GM10248 (cell line): ENCODE measurements around the gene NEMP1.

Experiments
- CTCF ChIA-PET: fragments of 300-600 bp; sonication (Branson Sonifier 250); formaldehyde crosslinking; extraction: SDS; loops from one replicate; lab custom pipeline; 2021; ENCODE audit warnings: antibody characterized with exemption; lab: Yijun Ruan, JAX
- POLR2A ChIA-PET: fragments of 350-650 bp; sonication (Branson Sonifier 250); formaldehyde crosslinking; extraction: SDS; loops from one replicate; lab custom pipeline; 2020; ENCODE audit warnings: antibody characterized with exemption; lab: Yijun Ruan, JAX
- DNase-seq: peaks from one replicate; pipeline ENCODE4 v3.0.0; 2012; ENCODE audit errors: extremely low spot score
- TF ChIP-seq, protein P1 (sequence below): IDR thresholded peaks from 2 replicates; pipeline ENCODE4 v1.5.1; 2012; ENCODE audit warnings: mild to moderate bottlenecking, low read depth; ENCODE audit errors: extremely low read depth, missing control alignments, control extremely low read depth

Gene NEMP1

DNA sequence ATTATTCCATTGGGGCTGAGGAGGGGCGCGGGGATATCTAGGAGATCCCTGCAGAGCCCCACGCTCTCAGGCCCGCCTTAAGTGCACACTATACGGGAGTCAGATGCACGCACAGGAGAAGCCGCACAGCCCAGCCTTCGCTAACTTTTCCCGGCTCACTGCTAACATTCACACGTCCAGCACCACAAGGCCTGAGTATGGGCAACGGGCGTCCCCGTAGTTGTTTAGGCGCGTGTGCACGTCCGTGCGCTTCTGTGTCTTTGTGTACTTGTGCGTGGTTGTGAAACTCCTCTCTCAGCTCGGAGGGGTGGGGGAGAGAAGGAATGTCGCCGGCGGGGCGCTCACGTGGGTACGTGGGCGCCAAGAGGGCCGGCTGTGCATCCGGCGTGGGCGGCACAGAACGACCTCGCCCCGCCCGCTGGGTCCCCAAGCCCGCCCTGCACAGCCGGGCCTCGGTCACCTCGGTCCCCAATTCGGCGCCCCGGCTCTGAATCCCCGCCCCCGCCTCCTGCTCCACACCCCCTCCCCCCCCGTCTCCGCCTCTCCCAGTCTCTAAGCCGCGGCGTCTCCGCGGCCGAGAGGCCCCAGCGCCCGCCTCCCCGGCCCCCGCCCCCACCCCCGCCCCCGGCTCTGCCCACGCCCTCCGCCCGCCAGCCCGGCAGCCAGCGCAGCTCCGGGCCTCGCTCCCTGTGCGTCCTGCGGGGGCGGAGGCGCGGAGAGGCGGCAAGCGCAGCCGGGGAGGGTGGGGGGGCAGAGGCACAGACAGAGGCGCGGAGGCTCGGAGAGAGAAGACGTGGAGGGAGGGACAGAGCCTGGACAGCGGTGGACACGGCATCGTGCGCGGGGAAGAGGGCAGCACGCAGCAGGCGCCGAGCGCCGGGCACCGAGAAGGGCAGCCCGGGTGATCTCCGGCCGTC, 10.0 kb upstream of the NEMP1 start, which contains the start of gene NAB2:
TSS of gene NAB2 (plus strand) at position 761 of the 917 bp plus-strand sequence. CDS start 158 bp downstream, outside the sequence.
- ChIA-PET CTCF (interaction anchor here (0.9 to 16.3 kb wide), 4 partner anchors 10 to 20 kb away, joined by 4 to 213 read pairs (median 44); partner anchors contain the start of gene STAT6), POLR2A (interaction anchor here (0.6 to 2.1 kb wide), 4 partner anchors 10 to 388 kb away, joined by 4 to 15 read pairs (median 10); partner anchors contain the start of genes NEMP1 and STAT6)
- TF ChIP-seq, protein P1, sequence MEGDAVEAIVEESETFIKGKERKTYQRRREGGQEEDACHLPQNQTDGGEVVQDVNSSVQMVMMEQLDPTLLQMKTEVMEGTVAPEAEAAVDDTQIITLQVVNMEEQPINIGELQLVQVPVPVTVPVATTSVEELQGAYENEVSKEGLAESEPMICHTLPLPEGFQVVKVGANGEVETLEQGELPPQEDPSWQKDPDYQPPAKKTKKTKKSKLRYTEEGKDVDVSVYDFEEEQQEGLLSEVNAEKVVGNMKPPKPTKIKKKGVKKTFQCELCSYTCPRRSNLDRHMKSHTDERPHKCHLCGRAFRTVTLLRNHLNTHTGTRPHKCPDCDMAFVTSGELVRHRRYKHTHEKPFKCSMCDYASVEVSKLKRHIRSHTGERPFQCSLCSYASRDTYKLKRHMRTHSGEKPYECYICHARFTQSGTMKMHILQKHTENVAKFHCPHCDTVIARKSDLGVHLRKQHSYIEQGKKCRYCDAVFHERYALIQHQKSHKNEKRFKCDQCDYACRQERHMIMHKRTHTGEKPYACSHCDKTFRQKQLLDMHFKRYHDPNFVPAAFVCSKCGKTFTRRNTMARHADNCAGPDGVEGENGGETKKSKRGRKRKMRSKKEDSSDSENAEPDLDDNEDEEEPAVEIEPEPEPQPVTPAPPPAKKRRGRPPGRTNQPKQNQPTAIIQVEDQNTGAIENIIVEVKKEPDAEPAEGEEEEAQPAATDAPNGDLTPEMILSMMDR: no peak
- peak; percentile 92 for DNase-seq

DNA sequence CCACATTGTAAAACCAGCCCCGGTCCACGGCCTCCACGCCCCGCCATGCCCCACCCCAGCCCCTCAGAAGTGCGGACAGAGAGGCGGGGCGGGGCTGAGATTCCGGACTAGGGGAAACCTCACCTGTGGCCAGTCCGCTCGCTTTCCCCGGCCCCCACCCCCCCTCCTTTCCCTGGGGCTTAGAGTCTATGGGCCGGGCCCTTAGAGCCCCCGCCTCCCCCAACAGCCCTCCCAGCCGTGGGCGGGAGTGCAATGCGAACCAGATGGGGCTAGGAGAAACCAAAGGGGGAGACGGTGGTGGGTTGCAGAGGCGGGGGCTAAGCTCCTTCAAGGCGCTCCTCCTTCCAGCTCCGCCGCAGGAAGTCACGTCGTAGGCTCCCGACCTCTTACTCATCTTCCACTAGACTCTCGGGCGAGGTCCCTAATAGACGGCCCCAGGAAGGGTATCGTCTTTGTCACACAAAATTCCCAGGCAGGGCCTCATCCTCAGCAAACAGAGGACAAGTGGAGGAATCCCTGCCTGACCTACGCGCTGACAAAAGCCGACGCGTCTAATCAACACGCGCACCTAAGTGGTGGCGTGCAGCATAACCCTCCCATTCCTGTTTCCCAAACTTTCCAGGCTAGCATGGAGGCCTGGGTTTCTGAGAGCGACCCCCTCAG, 9.2 kb upstream of the NEMP1 start:
- ChIA-PET CTCF (interaction anchor here (0.9 to 16.3 kb wide), 3 partner anchors 9 to 20 kb away, joined by 4 to 213 read pairs (median 8); partner anchors contain the start of gene STAT6), POLR2A (interaction anchor here (2.0 to 2.1 kb wide), 3 partner anchors 9 to 24 kb away, joined by 4 to 15 read pairs (median 13); partner anchors contain the start of genes NEMP1 and STAT6)
- DNase-seq: peak; percentile 88
- TF ChIP-seq, protein P1: no peak

GRCh38 chr12:57087010-57087690, 8.6 kb upstream of the NEMP1 start:
- TF ChIP-seq, protein P1: no peak
- ChIA-PET CTCF (interaction anchor here (1.9 to 16.3 kb wide), 2 partner anchors 17 to 21 kb away, joined by 8 to 213 read pairs; partner anchors contain the start of gene STAT6), POLR2A (interaction anchor here (1.0 to 2.1 kb wide), 3 partner anchors 8 to 25 kb away, joined by 3 to 15 read pairs (median 13); partner anchors contain the start of genes NEMP1 and STAT6)
- peak; percentile 84 for DNase-seq

- peak; percentile 42 for DNase-seq
- POLR2A ChIA-PET: interaction anchor here (1.0 to 2.1 kb wide), 2 partner anchors 8 to 25 kb away, joined by 3 to 15 read pairs; partner anchors contain the start of gene NEMP1
- TF ChIP-seq, protein P1: peak; percentile 33
- CTCF ChIA-PET: interaction anchor here (1.9 to 16.3 kb wide), 2 partner anchors 16 to 22 kb away, joined by 8 to 213 read pairs; partner anchors contain the start of gene STAT6
These were observed 8.0 kb upstream of the NEMP1 start for GRCh38 chr12:57086493-57087009.

- CTCF ChIA-PET: interaction anchor here (3.2 to 16.3 kb wide), 3 partner anchors 16 to 26 kb away, joined by 12 to 213 read pairs (median 48); partner anchors contain the start of gene STAT6
- peak; percentile 17 for DNase-seq
- TF ChIP-seq, protein P1: no peak
- POLR2A ChIA-PET: interaction anchor here (1.0 kb wide), 1 partner anchor 26 kb away, joined by 3 read pairs; no protein-coding TSS in a partner anchor
These were observed 7.5 kb upstream of the NEMP1 start for GRCh38 chr12:57085999-57086492.
